ENCODE results near the gene HCLS1. TPM values are rescaled to one million over a fixed set of nuclear protein-coding genes. Genes with fewer than 3 reads are reported as not detected.

Gene HCLS1
- total RNA-seq, 1 experiment from 2014 or later, result 203 TPM

DNA sequence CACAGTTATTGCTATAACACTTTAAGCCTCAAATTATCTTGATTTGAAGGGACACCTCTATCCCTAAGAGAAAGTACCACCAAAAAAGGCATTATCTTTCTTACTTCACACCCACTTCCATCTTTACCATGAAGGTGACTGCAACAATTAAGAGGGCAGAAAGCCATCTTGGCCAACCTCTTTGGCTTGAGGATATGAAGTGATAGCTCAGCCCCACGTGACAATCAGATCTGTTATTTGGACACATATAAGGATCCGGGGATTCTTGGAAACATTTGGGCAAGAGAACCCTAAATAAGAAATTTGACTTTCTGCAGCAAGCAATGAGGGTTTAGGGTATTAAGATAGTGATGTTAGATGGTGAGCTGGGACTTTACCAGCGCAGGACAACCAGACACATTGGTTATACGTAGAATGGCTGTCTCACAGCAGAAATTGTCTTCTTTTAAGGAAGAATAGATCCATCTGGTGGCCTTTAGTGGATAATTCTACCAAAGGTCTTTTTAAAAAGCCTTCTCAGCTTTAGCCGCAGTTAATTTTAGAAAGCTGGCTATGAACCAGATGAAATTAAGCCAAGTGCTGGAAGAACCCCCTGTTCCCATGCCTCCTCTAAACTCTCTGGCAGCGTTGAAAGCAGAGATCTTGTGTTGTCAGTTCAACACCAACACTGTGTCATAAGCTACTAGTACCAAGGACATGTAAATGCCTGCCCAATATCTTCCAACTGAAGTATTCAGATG lies 12.3 kb downstream of the HCLS1 start:
- no peaks in the 10 kb centered on the region for H3K9me2 ChIP-seq (replicated peaks; ENCODE audit: insufficient read depth, low read length)
- H3K4me1 ChIP-seq (ENCODE audit: low read length), result no peaks in the 10 kb centered on the region; the same call in 1 of the 2 replicates
- no peaks in the 10 kb centered on the region for H3K27me3 ChIP-seq (ENCODE audit: low read length)
- no peak overlapping the region for H3K9ac ChIP-seq (ENCODE audit: low read length)
- no peak for DNase-seq
- H3K27ac ChIP-seq (ENCODE audit: low read length), result no peak overlapping the region
- H3K4me2 ChIP-seq (ENCODE audit: low read depth, low read length, poor library complexity, severe bottlenecking), result no peak overlapping the region
- no peak overlapping the region for H2AFZ ChIP-seq (ENCODE audit: low read length)
- peaks cover 40% of the 10 kb centered on the region for H3K79me2 ChIP-seq (ENCODE audit: low read length)
- no peaks in the 10 kb centered on the region for H3K9me3 ChIP-seq (ENCODE audit: low read length)
- peaks cover 69% of the 10 kb centered on the region for H3K36me3 ChIP-seq (ENCODE audit: insufficient read depth, low read length)
- no peaks in the 10 kb centered on the region for H4K20me1 ChIP-seq (ENCODE audit: insufficient read depth, low read depth, low read length)
- no peak overlapping the region for H3K4me3 ChIP-seq (ENCODE audit: low read length)

DNA sequence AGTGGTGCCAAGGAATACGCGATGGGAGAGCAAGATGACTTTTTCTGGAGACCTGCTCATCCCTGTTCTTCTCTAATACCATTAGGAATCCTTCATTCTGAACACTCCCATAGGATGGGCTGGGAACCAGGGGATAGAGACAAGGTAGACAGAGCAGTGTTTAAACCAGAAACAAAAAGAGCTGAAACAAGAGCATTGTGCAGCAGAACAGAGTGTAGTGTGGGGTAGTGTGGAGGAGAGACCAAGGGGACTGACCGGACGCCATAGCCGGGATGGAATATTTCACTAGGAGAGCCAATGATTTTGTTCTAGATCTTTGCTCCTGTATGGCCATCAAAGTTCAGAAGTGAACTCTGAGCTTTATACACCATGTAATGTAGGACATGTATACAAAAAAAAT lies 15.6 kb downstream of the HCLS1 start:
- H2AFZ ChIP-seq (ENCODE audit: low read length), result no peak overlapping the region
- H3K4me2 ChIP-seq (ENCODE audit: low read depth, low read length, poor library complexity, severe bottlenecking), result no peak overlapping the region
- no peaks in the 10 kb centered on the region for H3K27me3 ChIP-seq (ENCODE audit: low read length)
- no peak for DNase-seq
- peaks cover 56% of the 10 kb centered on the region for H3K36me3 ChIP-seq (ENCODE audit: insufficient read depth, low read length)
- no peaks in the 10 kb centered on the region for H4K20me1 ChIP-seq (ENCODE audit: insufficient read depth, low read depth, low read length)
- H3K4me1 ChIP-seq (ENCODE audit: low read length), result no peaks in the 10 kb centered on the region; the same call in 1 of the 2 replicates
- H3K9me2 ChIP-seq (replicated peaks; ENCODE audit: insufficient read depth, low read length), result no peaks in the 10 kb centered on the region
- H3K9ac ChIP-seq (ENCODE audit: low read length), result no peak overlapping the region
- peaks cover 22% of the 10 kb centered on the region for H3K79me2 ChIP-seq (ENCODE audit: low read length)
- no peaks in the 10 kb centered on the region for H3K9me3 ChIP-seq (ENCODE audit: low read length)
- H3K27ac ChIP-seq (ENCODE audit: low read length), result no peak overlapping the region
- no peak overlapping the region for H3K4me3 ChIP-seq (ENCODE audit: low read length)

DNA sequence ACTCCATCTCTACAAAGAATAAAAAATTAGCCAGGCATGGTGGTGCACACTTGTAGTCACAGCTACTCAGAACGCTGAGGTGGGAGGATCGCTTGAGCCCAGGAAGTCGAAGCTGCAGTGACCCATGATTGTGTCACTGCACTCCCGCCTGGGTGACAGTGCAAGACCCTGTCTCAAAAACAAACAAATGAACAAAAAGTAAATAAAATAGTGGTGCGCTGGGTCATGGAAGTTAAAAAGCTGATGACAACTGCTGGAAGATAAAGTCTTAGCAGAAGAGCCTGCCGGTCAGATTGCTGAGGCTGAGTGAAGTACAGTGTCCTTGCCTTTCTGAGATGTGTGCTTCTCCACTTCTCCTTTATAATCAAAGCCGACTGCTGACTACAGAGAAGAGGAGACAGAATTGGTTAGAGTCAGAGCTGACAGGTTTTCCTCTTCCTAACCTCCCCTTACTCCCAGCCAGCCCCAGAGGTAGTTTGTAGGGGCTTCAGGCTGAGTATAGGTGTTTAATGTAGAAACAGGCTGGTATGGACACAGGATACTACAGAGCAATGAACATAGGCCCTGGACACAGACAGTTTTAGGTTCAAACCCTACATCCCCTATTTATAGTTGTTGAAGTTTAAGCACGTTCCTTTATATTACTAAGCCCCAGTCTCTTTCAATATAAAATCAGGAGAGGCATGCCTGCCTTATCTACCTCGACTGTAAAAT lies 17.9 kb downstream of the HCLS1 start:
- peaks cover 65% of the 10 kb centered on the region for H3K36me3 ChIP-seq (ENCODE audit: insufficient read depth, low read length)

DNA sequence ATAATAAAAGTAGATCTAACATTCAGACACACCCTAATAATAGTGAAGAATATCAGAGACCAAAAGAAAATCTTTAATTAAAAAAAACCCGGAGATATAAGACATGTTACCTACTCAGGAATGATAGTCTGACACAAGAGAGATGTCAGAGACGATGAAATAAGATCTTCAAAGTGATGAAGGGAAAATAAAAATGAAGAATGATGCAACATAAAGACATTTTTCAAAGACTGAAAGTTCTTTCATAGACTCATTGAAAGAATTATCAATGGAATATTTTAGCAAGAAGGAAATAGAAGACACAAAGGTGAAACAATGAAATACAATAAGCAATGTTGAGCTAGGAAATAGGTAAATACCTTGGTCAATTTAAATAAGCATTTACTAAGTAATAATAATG lies 19.6 kb downstream of the HCLS1 start:
- Histone ChIP-seq H3K4me1 (ENCODE audit: low read length) (no peaks in the 10 kb centered on the region; the same call in 1 of the 2 replicates), H3K36me3 (ENCODE audit: insufficient read depth, low read length) (peaks cover 69% of the 10 kb centered on the region), H3K79me2 (ENCODE audit: low read length) (peaks cover 18% of the 10 kb centered on the region), H3K4me3 (ENCODE audit: low read length) (no peak overlapping the region), H3K27me3 (ENCODE audit: low read length) (no peaks in the 10 kb centered on the region), H3K9ac (ENCODE audit: low read length) (no peak overlapping the region), H3K4me2 (ENCODE audit: low read depth, low read length, poor library complexity, severe bottlenecking) (no peak overlapping the region), H2AFZ (ENCODE audit: low read length) (no peak overlapping the region), H3K27ac (ENCODE audit: low read length) (no peak overlapping the region), H3K9me3 (ENCODE audit: low read length) (no peaks in the 10 kb centered on the region), H4K20me1 (ENCODE audit: insufficient read depth, low read depth, low read length) (no peaks in the 10 kb centered on the region), H3K9me2 (replicated peaks; ENCODE audit: insufficient read depth, low read length) (no peaks in the 10 kb centered on the region)
- DNase-seq, result no peak

More for the DNA sequence above, 17.9 kb downstream of the HCLS1 start:
- H3K27ac ChIP-seq (ENCODE audit: low read length), result no peak overlapping the region
- no peak overlapping the region for H3K9ac ChIP-seq (ENCODE audit: low read length)
- H2AFZ ChIP-seq (ENCODE audit: low read length), result no peak overlapping the region
- peaks cover 18% of the 10 kb centered on the region for H3K79me2 ChIP-seq (ENCODE audit: low read length)
- H3K9me3 ChIP-seq (ENCODE audit: low read length), result no peaks in the 10 kb centered on the region
- H3K4me3 ChIP-seq (ENCODE audit: low read length), result no peak overlapping the region
- no peaks in the 10 kb centered on the region; the same call in 1 of the 2 replicates for H3K4me1 ChIP-seq (ENCODE audit: low read length)
- H4K20me1 ChIP-seq (ENCODE audit: insufficient read depth, low read depth, low read length), result no peaks in the 10 kb centered on the region
- no peaks in the 10 kb centered on the region for H3K9me2 ChIP-seq (replicated peaks; ENCODE audit: insufficient read depth, low read length)
- H3K4me2 ChIP-seq (ENCODE audit: low read depth, low read length, poor library complexity, severe bottlenecking), result no peak overlapping the region
- no peak for DNase-seq
- no peaks in the 10 kb centered on the region for H3K27me3 ChIP-seq (ENCODE audit: low read length)

DNA sequence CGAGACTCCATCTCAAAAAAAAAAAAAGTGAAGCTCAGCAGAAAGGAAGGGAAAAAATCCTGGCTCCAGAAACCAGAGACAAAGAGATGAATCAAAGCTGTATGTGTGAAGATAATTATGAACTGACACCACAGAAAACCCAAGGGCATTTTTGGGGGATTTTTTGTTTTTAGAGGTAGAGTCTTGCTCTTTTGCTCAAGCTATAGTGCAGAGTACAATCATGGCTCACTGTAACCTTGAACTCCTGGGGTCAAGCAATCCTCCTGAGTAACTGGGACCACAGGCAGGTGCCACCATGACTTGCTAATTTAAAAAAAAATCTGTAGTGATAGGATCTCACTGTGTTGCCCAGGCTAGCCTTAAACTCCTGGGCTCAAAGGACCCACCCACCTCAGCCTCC lies 22.8 kb downstream of the HCLS1 start:
- no peaks in the 10 kb centered on the region for H3K9me3 ChIP-seq (ENCODE audit: low read length)
- H3K9ac ChIP-seq (ENCODE audit: low read length), result no peak overlapping the region
- H2AFZ ChIP-seq (ENCODE audit: low read length), result no peak overlapping the region
- no peaks in the 10 kb centered on the region for H3K27me3 ChIP-seq (ENCODE audit: low read length)
- H3K4me3 ChIP-seq (ENCODE audit: low read length), result no peak overlapping the region
- H3K27ac ChIP-seq (ENCODE audit: low read length), result no peak overlapping the region
- no peak overlapping the region for H3K4me2 ChIP-seq (ENCODE audit: low read depth, low read length, poor library complexity, severe bottlenecking)
- H3K36me3 ChIP-seq (ENCODE audit: insufficient read depth, low read length), result peaks cover 58% of the 10 kb centered on the region
- peaks cover 17% of the 10 kb centered on the region for H3K79me2 ChIP-seq (ENCODE audit: low read length)
- no peaks in the 10 kb centered on the region for H3K9me2 ChIP-seq (replicated peaks; ENCODE audit: insufficient read depth, low read length)
- no peak for DNase-seq
- no peaks in the 10 kb centered on the region for H4K20me1 ChIP-seq (ENCODE audit: insufficient read depth, low read depth, low read length)
- H3K4me1 ChIP-seq (ENCODE audit: low read length), result no peaks in the 10 kb centered on the region

DNA sequence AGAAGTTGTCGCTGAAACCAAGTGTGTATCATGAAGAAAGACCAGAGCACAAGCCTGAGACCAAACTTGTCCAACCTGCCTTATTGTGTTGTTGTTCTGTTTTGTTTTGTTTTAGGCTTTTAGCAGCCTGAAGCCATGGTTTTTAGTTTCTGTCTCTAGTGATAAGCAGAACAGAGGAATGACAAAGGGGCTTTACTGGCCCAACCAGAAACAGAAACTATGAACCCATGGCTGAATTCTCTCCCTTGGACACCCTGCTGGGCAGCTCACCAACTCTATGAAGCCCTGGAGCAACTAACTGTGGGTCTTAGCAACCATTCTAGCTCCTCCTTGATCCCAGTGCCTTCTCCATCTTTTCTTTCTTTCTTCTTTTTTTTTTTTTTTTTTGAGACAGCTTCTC lies 30.3 kb downstream of the HCLS1 start:
- Histone ChIP-seq H3K27me3 (ENCODE audit: low read length) (no peaks in the 10 kb centered on the region), H3K4me2 (ENCODE audit: low read depth, low read length, poor library complexity, severe bottlenecking) (no peak overlapping the region), H3K4me3 (ENCODE audit: low read length) (no peak overlapping the region), H3K79me2 (ENCODE audit: low read length) (no peaks in the 10 kb centered on the region), H3K4me1 (ENCODE audit: low read length) (no peaks in the 10 kb centered on the region), H3K36me3 (ENCODE audit: insufficient read depth, low read length) (peaks cover 15% of the 10 kb centered on the region), H2AFZ (ENCODE audit: low read length) (no peak overlapping the region), H3K27ac (ENCODE audit: low read length) (no peak overlapping the region), H3K9ac (ENCODE audit: low read length) (no peak overlapping the region), H3K9me2 (replicated peaks; ENCODE audit: insufficient read depth, low read length) (no peaks in the 10 kb centered on the region), H3K9me3 (ENCODE audit: low read length) (no peaks in the 10 kb centered on the region), H4K20me1 (ENCODE audit: insufficient read depth, low read depth, low read length) (no peaks in the 10 kb centered on the region)
- DNase-seq, result no peak

DNA sequence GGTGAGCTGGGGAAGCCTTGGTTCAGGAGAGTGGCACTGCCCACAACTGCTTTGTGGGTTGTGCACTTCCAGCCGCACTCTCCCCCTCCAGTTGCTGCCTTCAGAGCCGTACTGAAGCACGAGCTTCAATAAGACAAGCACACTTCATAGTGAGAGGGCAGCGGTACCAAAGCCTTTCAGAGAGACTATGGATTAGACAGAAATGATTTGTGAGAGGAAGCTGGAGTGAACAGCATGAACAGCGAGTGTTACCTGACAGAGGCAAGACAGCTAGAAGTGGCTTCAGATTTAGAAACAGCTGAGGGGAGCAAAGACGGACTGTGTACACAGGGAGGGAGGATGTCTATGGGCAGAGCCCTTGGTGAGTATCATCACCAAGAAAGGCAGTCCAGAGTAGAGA lies 31.1 kb downstream of the HCLS1 start:
- Histone ChIP-seq H3K9me3 (ENCODE audit: low read length) (no peaks in the 10 kb centered on the region), H3K4me3 (ENCODE audit: low read length) (no peak overlapping the region), H3K27ac (ENCODE audit: low read length) (no peak overlapping the region), H4K20me1 (ENCODE audit: insufficient read depth, low read depth, low read length) (no peaks in the 10 kb centered on the region), H3K27me3 (ENCODE audit: low read length) (no peaks in the 10 kb centered on the region), H3K4me2 (ENCODE audit: low read depth, low read length, poor library complexity, severe bottlenecking) (no peak overlapping the region), H3K9ac (ENCODE audit: low read length) (no peak overlapping the region), H3K4me1 (ENCODE audit: low read length) (no peaks in the 10 kb centered on the region), H3K79me2 (ENCODE audit: low read length) (no peaks in the 10 kb centered on the region), H3K9me2 (replicated peaks; ENCODE audit: insufficient read depth, low read length) (no peaks in the 10 kb centered on the region), H2AFZ (ENCODE audit: low read length) (no peak overlapping the region), H3K36me3 (ENCODE audit: insufficient read depth, low read length) (peaks cover 14% of the 10 kb centered on the region)
- no peak for DNase-seq

DNA sequence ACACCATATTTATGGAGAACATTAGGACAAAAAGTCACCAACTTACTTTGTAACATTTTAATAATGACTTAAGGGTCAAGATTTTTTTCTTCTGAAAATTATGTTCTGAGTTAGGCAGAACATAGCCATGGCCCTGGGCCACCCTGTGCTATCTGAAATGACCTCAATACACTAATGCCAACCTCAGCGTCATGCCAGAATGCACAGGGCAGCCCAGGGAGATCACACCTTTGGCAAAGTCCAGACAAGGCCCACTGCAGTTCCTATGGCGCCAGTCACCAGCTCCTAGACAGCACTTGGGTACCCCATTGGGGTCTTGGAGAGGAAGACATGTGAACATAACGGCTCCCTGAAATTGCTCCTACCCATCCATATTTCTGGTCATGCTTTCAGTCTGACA lies 33.1 kb downstream of the HCLS1 start:
- Histone ChIP-seq H3K79me2 (ENCODE audit: low read length) (no peaks in the 10 kb centered on the region), H3K4me2 (ENCODE audit: low read depth, low read length, poor library complexity, severe bottlenecking) (no peak overlapping the region), H3K9ac (ENCODE audit: low read length) (no peak overlapping the region), H3K27ac (ENCODE audit: low read length) (no peak overlapping the region), H3K4me1 (ENCODE audit: low read length) (no peaks in the 10 kb centered on the region), H2AFZ (ENCODE audit: low read length) (no peak overlapping the region), H3K4me3 (ENCODE audit: low read length) (no peak overlapping the region), H4K20me1 (ENCODE audit: insufficient read depth, low read depth, low read length) (no peaks in the 10 kb centered on the region), H3K9me3 (ENCODE audit: low read length) (no peaks in the 10 kb centered on the region), H3K27me3 (ENCODE audit: low read length) (no peaks in the 10 kb centered on the region), H3K9me2 (replicated peaks; ENCODE audit: insufficient read depth, low read length) (no peaks in the 10 kb centered on the region), H3K36me3 (ENCODE audit: insufficient read depth, low read length) (peaks cover 6% of the 10 kb centered on the region; the same call in 1 of the 2 replicates)
- DNase-seq, result no peak
